SJCRH30 (cell line): ENCODE measurements around the gene NAA15. TPM values are rescaled to one million over a fixed set of nuclear protein-coding genes. Genes with fewer than 3 reads are reported as not detected.
A peak's percentile ranks its signal among the peaks of the same experiment; 100 is the strongest.
"Not testable (repeated sequence)": the region's sequence is repeated elsewhere in the genome, so short reads cannot be mapped to it uniquely, and the experiment has no call there.

Experiments
- DNase-seq, 2 experiments: peaks; one replicate each; pipeline ENCODE4 v3.0.0-alpha.2; 2015 to 2020
- H3K27ac ChIP-seq: fragments of 250-450 bp; sonication (Bioruptor Pico); 2 replicates; pipeline ENCODE4 v1.5.1; 2020; ENCODE audit warnings: mild to moderate bottlenecking, moderate library complexity
- H3K27me3 ChIP-seq: fragments of 250-450 bp; sonication (Bioruptor Pico); 2 replicates; pipeline ENCODE4 v1.5.1; 2020; ENCODE audit warnings: mild to moderate bottlenecking, moderate library complexity
- H3K36me3 ChIP-seq: fragments of 250-450 bp; sonication (Bioruptor Pico); 2 replicates; pipeline ENCODE4 v1.5.1; 2020; ENCODE audit warnings: mild to moderate bottlenecking, moderate library complexity
- H3K4me1 ChIP-seq: fragments of 250-450 bp; sonication (Bioruptor Pico); 2 replicates; pipeline ENCODE4 v1.5.1; 2020; ENCODE audit warnings: mild to moderate bottlenecking, moderate library complexity
- H3K4me3 ChIP-seq: fragments of 250-450 bp; sonication (Bioruptor Pico); 2 replicates; pipeline ENCODE4 v1.5.1; 2020; ENCODE audit warnings: mild to moderate bottlenecking, moderate library complexity
- H3K9me3 ChIP-seq: fragments of 250-450 bp; sonication (Bioruptor Pico); replicated peaks from 2 replicates; pipeline ENCODE4 v1.5.1; 2020; ENCODE audit warnings: mild to moderate bottlenecking, moderate library complexity
- total RNA-seq: library from RNA; depleted of rRNA; stranded (reverse); fragments of >200 nt; shearing (Covaris generic); gene quantifications from 2 replicates; pipeline ENCODE4 v1.2.3, GENCODE V29; 2014

The NAA15 gene
- total RNA-seq, 1 experiment from 2014 or later: 82.0 TPM

- Histone ChIP-seq H3K4me3 (no peak overlapping the region), H3K36me3 (peaks cover 92% of the 10 kb centered on the region), H3K9me3 (no peaks in the 10 kb centered on the region), H3K4me1 (no peaks in the 10 kb centered on the region), H3K27ac (no peak overlapping the region), H3K27me3 (no peaks in the 10 kb centered on the region)
- no peak for DNase-seq
These were observed 60.0 kb downstream of the NAA15 start for GRCh38 chr4:139361301-139361700.

DNA sequence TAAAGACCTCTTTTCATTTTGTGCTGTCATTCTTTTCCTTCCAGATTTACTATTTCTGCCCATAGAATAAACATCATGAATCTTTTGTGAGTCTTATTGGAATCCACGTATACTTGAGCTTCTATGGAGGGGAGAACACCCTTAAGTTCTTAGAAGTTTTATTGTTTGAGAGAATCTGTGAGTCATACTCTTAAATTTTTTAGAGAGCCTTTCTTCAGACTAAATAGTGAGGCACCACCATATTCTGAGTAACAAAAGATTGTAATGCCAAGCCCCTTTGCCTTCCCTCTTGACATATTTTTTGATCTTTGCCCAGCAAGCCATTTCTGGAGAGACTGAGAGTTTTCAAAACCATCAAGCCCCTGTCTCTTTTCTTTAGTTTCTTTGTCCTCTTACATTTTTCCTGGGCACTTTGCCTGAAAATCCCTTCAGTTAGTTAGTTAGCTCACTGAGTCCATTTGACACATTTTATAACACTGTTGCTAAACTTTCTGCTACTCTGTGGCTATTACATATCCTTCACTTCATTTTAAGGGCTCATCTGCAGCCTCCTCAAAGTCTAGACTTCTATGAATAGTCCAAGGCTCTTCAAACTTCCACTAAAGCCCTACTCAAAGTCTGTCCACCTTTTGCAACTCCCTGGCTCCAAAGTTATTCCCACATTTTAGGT is 66.3 kb downstream of the NAA15 start:
- H3K27ac ChIP-seq: no peak overlapping the region

GRCh38 chr4:139368998-139369397 is 67.7 kb downstream of the NAA15 start:
- H3K4me3 ChIP-seq: no peak overlapping the region
- DNase-seq: peak; percentile 4 to 53
- H3K4me1 ChIP-seq: peaks cover 15% of the 10 kb centered on the region
- peak overlapping the region; percentile 2; the same call in 1 of the 2 replicates for H3K27ac ChIP-seq
- H3K9me3 ChIP-seq: no peaks in the 10 kb centered on the region
- peaks cover 72% of the 10 kb centered on the region for H3K36me3 ChIP-seq
- H3K27me3 ChIP-seq: no peaks in the 10 kb centered on the region

More for the DNA sequence above, 66.3 kb downstream of the NAA15 start:
- DNase-seq: no peak
- H3K9me3 ChIP-seq: no peaks in the 10 kb centered on the region
- H3K27me3 ChIP-seq: no peaks in the 10 kb centered on the region
- peaks cover 15% of the 10 kb centered on the region for H3K4me1 ChIP-seq
- peaks cover 73% of the 10 kb centered on the region for H3K36me3 ChIP-seq
- no peak overlapping the region for H3K4me3 ChIP-seq

DNA sequence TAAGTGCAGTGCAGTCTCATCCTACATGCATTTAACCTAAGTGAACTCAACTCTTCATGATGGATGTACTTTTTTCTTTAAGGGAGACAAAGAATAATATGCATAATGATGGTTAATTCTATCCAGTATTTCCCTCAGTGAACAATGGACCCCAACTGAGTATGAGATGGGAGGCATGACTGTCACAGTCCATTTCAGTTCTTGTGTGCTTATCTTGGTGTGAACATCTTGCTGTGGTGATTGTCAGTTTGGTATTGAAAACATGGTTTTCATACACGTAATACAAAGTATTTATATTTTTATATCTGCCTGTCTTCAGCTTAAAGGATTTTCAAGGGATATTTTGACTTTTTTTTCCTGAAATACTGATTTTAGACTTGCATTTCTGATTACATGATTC is 72.9 kb downstream of the NAA15 start:
- Histone ChIP-seq H3K36me3 (peaks cover 83% of the 10 kb centered on the region), H3K4me3 (no peak overlapping the region)

DNA sequence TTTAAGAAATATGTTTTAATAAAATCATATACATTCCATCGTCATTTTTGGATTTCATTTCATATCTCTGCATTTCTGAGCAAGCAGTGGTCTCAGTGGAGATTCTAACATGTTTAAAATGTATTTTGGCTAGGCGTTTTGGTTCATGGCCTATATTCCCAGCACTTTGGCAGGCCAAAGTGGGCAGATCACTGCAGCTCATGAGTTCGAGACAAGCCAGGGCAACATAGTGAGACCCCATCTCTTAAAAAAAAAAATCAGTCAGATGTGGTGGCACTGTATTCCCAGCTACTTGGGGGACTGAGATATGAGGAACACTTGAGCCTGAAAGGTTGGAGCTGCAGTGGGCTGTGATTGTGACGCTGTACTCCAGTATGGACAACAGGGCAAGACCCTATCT is 85.1 kb downstream of the NAA15 start:
- no peak overlapping the region for H3K4me3 ChIP-seq
- no peaks in the 10 kb centered on the region for H3K27me3 ChIP-seq
- H3K27ac ChIP-seq: no peak overlapping the region
- DNase-seq: no peak
- H3K36me3 ChIP-seq: peaks cover 76% of the 10 kb centered on the region
- H3K9me3 ChIP-seq: no peaks in the 10 kb centered on the region
- H3K4me1 ChIP-seq: no peaks in the 10 kb centered on the region

More for the DNA sequence above, 72.9 kb downstream of the NAA15 start:
- DNase-seq: no peak
- no peaks in the 10 kb centered on the region; the same call in 1 of the 2 replicates for H3K9me3 ChIP-seq
- H3K4me1 ChIP-seq: peaks cover 2% of the 10 kb centered on the region
- no peak overlapping the region for H3K27ac ChIP-seq
- H3K27me3 ChIP-seq: no peaks in the 10 kb centered on the region

GRCh38 chr4:139389102-139389501 is 87.8 kb downstream of the NAA15 start:
- H3K4me3 ChIP-seq: no peak overlapping the region
- H3K4me1 ChIP-seq: no peaks in the 10 kb centered on the region
- H3K27me3 ChIP-seq: no peaks in the 10 kb centered on the region
- DNase-seq: no peak
- H3K9me3 ChIP-seq: no peaks in the 10 kb centered on the region
- H3K36me3 ChIP-seq: peaks cover 77% of the 10 kb centered on the region
- H3K27ac ChIP-seq: no peak overlapping the region

DNA sequence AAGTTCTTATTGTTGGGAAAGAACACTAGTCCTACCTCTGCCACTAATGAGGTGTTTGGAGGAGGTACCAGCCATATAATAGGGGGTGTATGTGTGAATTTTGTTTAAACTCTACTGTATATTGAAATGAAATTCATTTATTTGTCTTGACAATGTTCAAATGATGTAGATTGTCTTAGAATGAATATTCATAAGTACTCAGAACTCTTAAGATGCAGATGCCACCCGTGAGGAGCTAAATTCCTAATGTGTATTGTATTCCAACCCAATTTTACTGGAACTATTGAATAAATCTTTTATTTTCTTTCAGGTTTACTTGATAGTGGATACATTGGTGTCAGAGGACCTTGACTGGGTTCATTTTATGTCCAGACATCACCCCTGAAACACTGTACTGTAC is 88.7 kb downstream of the NAA15 start:
- Histone ChIP-seq H3K27ac (no peak overlapping the region), H3K4me1 (no peaks in the 10 kb centered on the region), H3K36me3 (peaks cover 75% of the 10 kb centered on the region)

GRCh38 chr4:139391731-139392130 is 90.4 kb downstream of the NAA15 start:
- Histone ChIP-seq H3K4me1 (no peaks in the 10 kb centered on the region), H3K36me3 (peaks cover 64% of the 10 kb centered on the region), H3K4me3 (no peak overlapping the region), H3K27me3 (no peaks in the 10 kb centered on the region), H3K27ac (no peak overlapping the region), H3K9me3 (no peaks in the 10 kb centered on the region)
- no peak for DNase-seq

More for the DNA sequence above, 88.7 kb downstream of the NAA15 start:
- no peaks in the 10 kb centered on the region for H3K27me3 ChIP-seq
- no peaks in the 10 kb centered on the region for H3K9me3 ChIP-seq
- DNase-seq: no peak
- no peak overlapping the region for H3K4me3 ChIP-seq

GRCh38 chr4:139392797-139393196 is 91.5 kb downstream of the NAA15 start:
- DNase-seq: no peak
- H3K27ac ChIP-seq: no peak overlapping the region
- no peaks in the 10 kb centered on the region for H3K4me1 ChIP-seq
- no peak overlapping the region for H3K4me3 ChIP-seq
- H3K27me3 ChIP-seq: no peaks in the 10 kb centered on the region
- H3K36me3 ChIP-seq: peaks cover 53% of the 10 kb centered on the region
- no peaks in the 10 kb centered on the region for H3K9me3 ChIP-seq

GRCh38 chr4:139401368-139401767 is 100.1 kb downstream of the NAA15 start:
- H3K9me3 ChIP-seq: no peaks in the 10 kb centered on the region
- DNase-seq: no peak
- H3K4me1 ChIP-seq: no peaks in the 10 kb centered on the region
- H3K36me3 ChIP-seq: no peaks in the 10 kb centered on the region
- H3K27ac ChIP-seq: no peak overlapping the region
- H3K27me3 ChIP-seq: no peaks in the 10 kb centered on the region
- H3K4me3 ChIP-seq: no peak overlapping the region

GRCh38 chr4:139402436-139402835 is 101.1 kb downstream of the NAA15 start:
- Histone ChIP-seq H3K9me3 (no peaks in the 10 kb centered on the region), H3K27ac (no peak overlapping the region), H3K36me3 (no peaks in the 10 kb centered on the region), H3K4me1 (no peaks in the 10 kb centered on the region), H3K4me3 (no peak overlapping the region), H3K27me3 (no peaks in the 10 kb centered on the region)
- DNase-seq: no peak

DNA sequence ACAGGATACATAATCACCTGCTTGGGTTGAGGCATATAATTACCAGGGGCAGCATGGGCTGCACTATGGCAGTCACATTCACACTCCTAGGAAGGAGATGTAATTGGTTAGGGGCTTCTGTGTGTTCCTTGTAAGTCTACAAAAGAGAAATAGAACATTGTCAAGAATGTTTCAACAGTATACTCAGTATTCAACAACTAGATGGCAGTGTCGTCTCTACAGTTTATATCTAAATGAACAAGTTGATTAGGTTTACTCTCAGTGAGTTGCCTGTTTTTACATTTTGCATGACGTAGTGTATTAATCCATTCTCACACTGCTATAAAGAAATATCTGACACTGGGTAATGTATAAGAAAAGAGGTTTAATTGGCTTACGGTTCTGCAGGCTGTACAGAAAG is 102.2 kb downstream of the NAA15 start:
- no peaks in the 10 kb centered on the region for H3K27me3 ChIP-seq
- no peak overlapping the region for H3K27ac ChIP-seq
- H3K4me1 ChIP-seq: no peaks in the 10 kb centered on the region
- H3K4me3 ChIP-seq: no peak overlapping the region
- no peak for DNase-seq
- H3K36me3 ChIP-seq: no peaks in the 10 kb centered on the region
- H3K9me3 ChIP-seq: no peaks in the 10 kb centered on the region

GRCh38 chr4:139410312-139410711 is 109.0 kb downstream of the NAA15 start:
- no peaks in the 10 kb centered on the region for H3K27me3 ChIP-seq
- H3K4me1 ChIP-seq: no peaks in the 10 kb centered on the region

GRCh38 chr4:139414671-139415210 is 113.4 kb downstream of the NAA15 start:
- H3K36me3 ChIP-seq, H3K27ac ChIP-seq, H3K27me3 ChIP-seq, H3K4me3 ChIP-seq, H3K9me3 ChIP-seq, DNase-seq: not testable (repeated sequence)
- peaks cover 21% of the 10 kb centered on the region for H3K4me1 ChIP-seq

More at GRCh38 chr4:139410312-139410711, 109.0 kb downstream of the NAA15 start:
- H3K4me3 ChIP-seq: no peak overlapping the region
- DNase-seq: no peak
- H3K27ac ChIP-seq: no peak overlapping the region
- H3K9me3 ChIP-seq: no peaks in the 10 kb centered on the region
- H3K36me3 ChIP-seq: no peaks in the 10 kb centered on the region

GRCh38 chr4:139416073-139416673 is 114.9 kb downstream of the NAA15 start:
- Histone ChIP-seq H3K4me3 (no peak overlapping the region), H3K4me1 (peaks cover 33% of the 10 kb centered on the region), H3K27ac (no peak overlapping the region), H3K27me3 (no peaks in the 10 kb centered on the region), H3K36me3 (0 out of 2 replicates have a peak, but pooled peaks cover 3% of the 10 kb centered on the region), H3K9me3 (no peaks in the 10 kb centered on the region)
- peak; percentile 9 to 65 for DNase-seq
